ENCODE results near the gene CCDC24. TPM values are rescaled to one million over a fixed set of nuclear protein-coding genes. Genes with fewer than 3 reads are reported as not detected.

CCDC24 gene
- polyA plus RNA-seq, 1 experiment: 2.0 TPM

DNA sequence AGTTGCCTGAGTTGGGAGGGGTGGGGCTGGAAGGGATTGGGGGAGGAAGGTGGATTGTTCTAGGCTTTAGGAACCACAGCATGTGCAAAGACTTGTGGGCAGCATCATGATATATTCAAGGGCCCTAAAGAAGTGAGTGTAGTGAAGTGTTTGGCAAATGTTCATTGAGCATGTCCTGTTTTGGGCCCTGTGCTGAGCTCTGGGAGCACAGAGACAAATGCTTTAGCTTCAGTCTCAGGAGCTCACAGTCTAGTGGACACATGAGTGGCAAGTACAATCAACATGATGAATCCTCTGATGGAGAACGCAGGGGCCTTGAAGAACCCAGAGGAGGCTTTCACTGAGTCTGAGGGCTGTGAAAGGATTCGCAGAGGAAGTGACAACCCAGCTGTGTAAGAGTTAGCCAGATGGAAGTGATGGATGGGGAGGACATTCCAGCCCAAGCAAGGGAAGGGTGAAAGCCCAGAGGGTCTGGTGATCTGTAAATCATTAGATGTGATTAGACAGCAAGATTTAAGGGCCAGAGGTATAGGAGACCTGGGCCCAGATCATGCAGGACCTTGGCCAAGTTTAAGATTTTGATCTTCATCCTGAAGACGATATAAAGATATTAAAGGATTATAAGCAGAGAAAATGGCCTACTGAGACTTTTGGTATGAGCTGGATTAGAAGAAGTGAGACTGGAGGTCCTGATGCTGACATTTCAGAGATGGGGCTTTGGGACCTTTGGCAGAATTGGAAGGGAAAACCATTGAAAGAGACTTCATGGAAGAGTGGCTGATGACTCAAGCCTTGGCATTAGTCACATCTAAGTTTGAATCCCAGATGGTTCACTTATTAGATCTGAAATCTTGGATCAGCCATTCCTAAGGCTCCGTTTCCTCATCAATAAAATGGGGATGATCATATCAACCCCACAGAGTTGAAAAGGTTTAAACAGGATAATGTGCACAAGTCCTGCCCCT, 40.1 kb upstream of the CCDC24 start:
- Histone ChIP-seq H3K27me3 (ENCODE audit: control insufficient read depth, insufficient read depth, low read length) (no peaks in the 10 kb centered on the region), H3K4me3 (ENCODE audit: low read depth, low read length) (no peak overlapping the region), H3K36me3 (ENCODE audit: control insufficient read depth, insufficient read depth, low read length) (peaks cover 6% of the 10 kb centered on the region)
- ChIA-PET POLR2A (no interaction called here), CTCF (interaction anchor here (1.3 to 3.0 kb wide), 2 partner anchors 17 to 188 kb away, joined by 6 to 12 read pairs; no protein-coding TSS in a partner anchor)
- TF ChIP-seq, protein P1, sequence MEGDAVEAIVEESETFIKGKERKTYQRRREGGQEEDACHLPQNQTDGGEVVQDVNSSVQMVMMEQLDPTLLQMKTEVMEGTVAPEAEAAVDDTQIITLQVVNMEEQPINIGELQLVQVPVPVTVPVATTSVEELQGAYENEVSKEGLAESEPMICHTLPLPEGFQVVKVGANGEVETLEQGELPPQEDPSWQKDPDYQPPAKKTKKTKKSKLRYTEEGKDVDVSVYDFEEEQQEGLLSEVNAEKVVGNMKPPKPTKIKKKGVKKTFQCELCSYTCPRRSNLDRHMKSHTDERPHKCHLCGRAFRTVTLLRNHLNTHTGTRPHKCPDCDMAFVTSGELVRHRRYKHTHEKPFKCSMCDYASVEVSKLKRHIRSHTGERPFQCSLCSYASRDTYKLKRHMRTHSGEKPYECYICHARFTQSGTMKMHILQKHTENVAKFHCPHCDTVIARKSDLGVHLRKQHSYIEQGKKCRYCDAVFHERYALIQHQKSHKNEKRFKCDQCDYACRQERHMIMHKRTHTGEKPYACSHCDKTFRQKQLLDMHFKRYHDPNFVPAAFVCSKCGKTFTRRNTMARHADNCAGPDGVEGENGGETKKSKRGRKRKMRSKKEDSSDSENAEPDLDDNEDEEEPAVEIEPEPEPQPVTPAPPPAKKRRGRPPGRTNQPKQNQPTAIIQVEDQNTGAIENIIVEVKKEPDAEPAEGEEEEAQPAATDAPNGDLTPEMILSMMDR (IDR thresholded peaks at IDR 0.05; ENCODE audit: insufficient read depth, low read depth, low read length): no peak
- no peak for DNase-seq (ENCODE audit: low read depth)

DNA sequence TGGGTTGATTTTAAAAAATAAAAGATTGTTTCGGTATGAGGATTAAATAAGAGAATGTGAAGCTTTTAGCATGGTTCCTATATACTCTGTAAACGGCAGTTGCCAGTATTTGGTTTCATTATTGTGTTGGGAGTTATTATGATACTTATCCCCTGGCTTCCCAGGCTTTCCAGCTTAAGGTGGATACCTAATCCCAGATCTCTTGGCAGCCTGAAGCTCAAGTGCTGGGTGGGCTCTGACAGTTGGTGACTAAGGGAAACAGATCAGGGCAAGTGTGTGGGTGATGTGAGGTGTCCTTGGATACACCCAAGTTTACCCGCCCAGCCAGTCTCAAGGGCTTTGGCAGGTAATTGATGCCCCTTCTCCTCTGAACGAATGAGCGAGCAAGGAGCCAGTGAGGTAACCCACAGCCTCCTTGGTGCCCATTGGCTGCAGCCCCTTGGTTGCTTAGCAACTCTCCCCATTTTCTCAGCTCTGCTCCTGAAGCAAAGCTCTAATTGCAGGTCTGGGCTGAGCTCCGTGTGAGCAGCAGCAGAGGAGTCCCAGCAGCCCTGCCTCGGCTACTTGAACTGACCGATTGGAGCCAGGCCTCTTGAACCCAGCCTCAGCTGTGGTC, 38.6 kb upstream of the CCDC24 start:
- DNase-seq (ENCODE audit: low read depth): no peak
- Histone ChIP-seq H3K4me3 (ENCODE audit: low read depth, low read length) (no peak overlapping the region), H3K27me3 (ENCODE audit: control insufficient read depth, insufficient read depth, low read length) (no peaks in the 10 kb centered on the region), H3K36me3 (ENCODE audit: control insufficient read depth, insufficient read depth, low read length) (peaks cover 14% of the 10 kb centered on the region)
- TF ChIP-seq, protein P1 (IDR thresholded peaks at IDR 0.05; ENCODE audit: insufficient read depth, low read depth, low read length): no peak
- CTCF ChIA-PET: interaction anchor here (1.2 to 1.5 kb wide), 2 partner anchors 18 to 189 kb away, joined by 6 read pairs; no protein-coding TSS in a partner anchor
- POLR2A ChIA-PET: no interaction called here

DNA sequence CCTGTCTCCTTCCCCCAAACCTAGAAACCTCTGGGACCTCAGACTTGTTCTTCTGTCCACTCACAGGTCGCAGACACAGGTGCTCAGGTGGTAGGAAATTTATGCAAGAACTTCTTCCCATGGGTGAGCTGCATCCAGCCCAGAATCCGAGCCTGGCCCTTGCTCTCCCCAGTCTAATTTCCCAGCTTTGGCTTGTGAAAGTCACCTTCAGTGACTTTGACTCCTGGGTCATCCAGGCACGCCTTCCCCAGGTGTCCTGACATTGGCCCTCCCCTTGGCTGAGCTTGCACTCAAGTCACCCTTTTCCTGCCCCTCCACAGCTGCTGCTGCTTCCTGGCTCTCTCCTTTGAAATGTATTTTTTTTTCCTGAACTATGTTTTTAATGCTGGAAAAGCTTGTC, 38.0 kb upstream of the CCDC24 start:
- ChIA-PET CTCF (interaction anchor here (1.2 to 1.5 kb wide), 2 partner anchors 19 to 190 kb away, joined by 6 read pairs; no protein-coding TSS in a partner anchor), POLR2A (no interaction called here)
- TF ChIP-seq, protein P1 (IDR thresholded peaks at IDR 0.05; ENCODE audit: insufficient read depth, low read depth, low read length): no peak
- H3K4me3 ChIP-seq (ENCODE audit: low read depth, low read length): no peak overlapping the region
- peaks cover 16% of the 10 kb centered on the region for H3K36me3 ChIP-seq (ENCODE audit: control insufficient read depth, insufficient read depth, low read length)
- no peaks in the 10 kb centered on the region for H3K27me3 ChIP-seq (ENCODE audit: control insufficient read depth, insufficient read depth, low read length)
- DNase-seq (ENCODE audit: low read depth): no peak

DNA sequence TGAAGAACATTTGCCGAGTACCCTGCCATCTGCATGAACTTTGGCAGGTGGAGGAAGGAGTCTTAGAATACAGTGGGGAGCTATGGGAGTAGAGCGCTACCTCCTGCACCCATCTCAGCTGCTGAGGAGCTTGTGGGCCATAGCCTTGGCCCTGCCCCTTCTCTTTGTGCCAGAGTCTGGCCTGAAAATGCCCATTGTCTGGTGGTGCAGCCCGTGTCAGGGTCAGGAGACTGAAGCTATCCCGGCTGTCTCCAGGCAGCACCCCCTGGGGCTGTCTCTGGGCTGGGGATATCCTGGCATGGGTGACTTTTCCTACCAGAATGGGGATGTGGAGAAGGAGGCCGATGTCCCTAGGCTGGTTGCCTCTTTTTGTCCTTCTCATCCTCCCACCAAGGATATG, 37.4 kb upstream of the CCDC24 start:
- ChIA-PET POLR2A (no interaction called here), CTCF (interaction anchor here (1.2 to 1.5 kb wide), 2 partner anchors 20 to 190 kb away, joined by 6 read pairs; no protein-coding TSS in a partner anchor)
- DNase-seq (ENCODE audit: low read depth): no peak
- TF ChIP-seq, protein P1 (IDR thresholded peaks at IDR 0.05; ENCODE audit: insufficient read depth, low read depth, low read length): no peak
- no peak overlapping the region for H3K4me3 ChIP-seq (ENCODE audit: low read depth, low read length)
- H3K27me3 ChIP-seq (ENCODE audit: control insufficient read depth, insufficient read depth, low read length): no peaks in the 10 kb centered on the region
- H3K36me3 ChIP-seq (ENCODE audit: control insufficient read depth, insufficient read depth, low read length): peaks cover 17% of the 10 kb centered on the region

DNA sequence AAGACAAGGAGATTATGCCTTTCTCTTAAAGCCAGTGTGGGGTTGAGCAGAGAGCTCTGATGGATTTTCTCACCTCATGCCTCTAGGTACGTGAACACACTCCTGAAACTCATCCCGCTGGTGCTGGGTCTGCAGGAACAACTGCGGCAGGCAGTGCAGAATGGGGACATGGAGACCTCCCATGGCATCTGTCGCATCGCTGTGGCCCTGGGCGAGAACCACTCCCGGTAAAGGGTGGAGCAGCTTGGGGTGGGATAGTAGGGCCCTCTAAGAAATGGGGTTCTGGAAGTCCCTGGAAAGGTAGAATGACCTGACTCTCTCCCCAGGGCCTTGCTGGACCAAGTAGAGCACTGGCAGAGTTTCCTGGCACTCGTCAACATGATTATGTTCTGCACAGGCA, 35.2 kb upstream of the CCDC24 start:
- TF ChIP-seq, protein P1 (IDR thresholded peaks at IDR 0.05; ENCODE audit: insufficient read depth, low read depth, low read length): no peak
- ChIA-PET POLR2A (no interaction called here), CTCF (interaction anchor here (0.6 to 1.9 kb wide), 2 partner anchors 22 to 780 kb away, joined by 3 to 8 read pairs; no protein-coding TSS in a partner anchor)
- Histone ChIP-seq H3K36me3 (ENCODE audit: control insufficient read depth, insufficient read depth, low read length) (peaks cover 18% of the 10 kb centered on the region), H3K27me3 (ENCODE audit: control insufficient read depth, insufficient read depth, low read length) (no peaks in the 10 kb centered on the region), H3K4me3 (ENCODE audit: low read depth, low read length) (no peak overlapping the region)
- no peak for DNase-seq (ENCODE audit: low read depth)

Data from BJ (cell line).